A549 (cell line): ENCODE data around the gene ATXN7. TPM values are rescaled to one million over a fixed set of nuclear protein-coding genes. Genes with fewer than 3 reads are reported as not detected.

ENCODE experiments used
- ATAC-seq, 2 experiments: fragments of 200-7000 bp in 1 of 2; fragments of >200 bp in 1 of 2; cut with Nextera tagmentation in 1 of 2; cut with Tn5 transposase in 1 of 2; 3 replicates each; pipeline versions ENCODE4 v1.8.0 to v1.9.1; 2018 to 2020; ENCODE audit warnings: mild to moderate bottlenecking in 1 of 2, moderate library complexity in 1 of 2
- CTCF ChIA-PET: fragments of 300-600 bp; sonication (Branson Sonifier 250); formaldehyde crosslinking; extraction: SDS; loops from one replicate; lab custom pipeline; 2021; ENCODE audit warnings: antibody characterized with exemption, inconsistent platforms; lab: Yijun Ruan, JAX
- POLR2A ChIA-PET: fragments of 350-600 bp; formaldehyde crosslinking; extraction: SDS; loops from one replicate; lab custom pipeline; 2021; ENCODE audit warnings: antibody characterized with exemption, inconsistent platforms; lab: Yijun Ruan, JAX
- DNase-seq, 2 experiments: peaks; one replicate each; pipeline versions ENCODE4 v3.0.0 to v3.0.0-alpha.2; 2011 to 2016; ENCODE audit warnings: low read depth in 1 of 2, low spot score in 1 of 2
- FAIRE-seq: peaks from 2 replicates; lab custom pipeline; 2011; peaks lifted over from hg19 to GRCh38; lab: Jason Lieb, UNC
- H3K27ac ChIP-seq, 2 experiments: fragments of >200 bp; sonication (Bioruptor Twin); formaldehyde crosslinking; 3 replicates each; pipeline ENCODE4 v1.5.1; 2016 to 2017
- H3K4me1 ChIP-seq: fragments of >200 bp; sonication (Bioruptor Twin); formaldehyde crosslinking; 3 replicates; pipeline ENCODE4 v1.6.1; 2016
- H3K4me2 ChIP-seq: fragments of >200 bp; sonication (Bioruptor Twin); formaldehyde crosslinking; 3 replicates; pipeline ENCODE4 v1.6.1; 2016
- H3K4me3 ChIP-seq: fragments of >200 bp; sonication (Bioruptor Twin); formaldehyde crosslinking; 3 replicates; pipeline ENCODE4 v1.5.1; 2016
- H3K9me3 ChIP-seq: fragments of >200 bp; sonication (Bioruptor Twin); formaldehyde crosslinking; 3 replicates; pipeline ENCODE4 v1.6.1; 2016
- ATOH8 ChIP-seq: fragments of 250-450 bp; sonication (Bioruptor Pico); IDR thresholded peaks from 2 replicates; pipeline ENCODE4 v1.5.0; 2020; ENCODE audit warnings: low read depth, mild to moderate bottlenecking, moderate library complexity
- BCL3 ChIP-seq: fragments of >200 bp; sonication (Bioruptor Twin); formaldehyde crosslinking; IDR thresholded peaks from 3 replicates; pipeline ENCODE4 v1.6.1; 2016
- CEBPB ChIP-seq, 2 experiments: fragments of >200 bp in 1 of 2; sonication (Bioruptor Twin) in 1 of 2; formaldehyde crosslinking in 1 of 2; IDR thresholded peaks; 2 replicates each; pipeline ENCODE4 v1.6.1; 2012 to 2016
- CHD2 ChIP-seq: fragments of 150-350 bp; IDR thresholded peaks from 2 replicates; pipeline ENCODE4 v1.6.1; 2014; ENCODE audit warnings: low read length; ENCODE audit not compliant: partially characterized antibody
- CTCF ChIP-seq: fragments of >200 bp; sonication (Bioruptor Twin); formaldehyde crosslinking; IDR thresholded peaks from 3 replicates; pipeline ENCODE4 v1.5.1; 2016
- FOSL2 ChIP-seq, 2 experiments: fragments of 450-650 bp in 1 of 2; fragments of >200 bp in 1 of 2; sonication (Bioruptor Twin) in 1 of 2; formaldehyde crosslinking; IDR thresholded peaks; 2 replicates each; pipeline versions ENCODE4 v1.5.0 to v1.6.1; 2016 to 2020; ENCODE audit warnings: mild to moderate bottlenecking in 1 of 2, moderate library complexity in 1 of 2
- FOXS1 ChIP-seq: fragments of 250-450 bp; sonication (Bioruptor Pico); IDR thresholded peaks from 2 replicates; pipeline ENCODE4 v1.5.0; 2020; ENCODE audit warnings: mild to moderate bottlenecking, moderate library complexity
- HES2 ChIP-seq: fragments of >200 bp; sonication (Bioruptor Twin); formaldehyde crosslinking; IDR thresholded peaks from 2 replicates; pipeline ENCODE4 v1.6.1; 2016
- JUN ChIP-seq, 2 experiments: fragments of >200 bp; sonication (Bioruptor Twin); formaldehyde crosslinking; IDR thresholded peaks; 2 replicates in 1 of 2; 3 replicates in 1 of 2; pipeline ENCODE4 v1.6.1; 2016 to 2017
- MAX ChIP-seq: IDR thresholded peaks from 2 replicates; pipeline ENCODE4 v1.6.1; 2012
- MYC ChIP-seq: IDR thresholded peaks from 2 replicates; pipeline ENCODE4 v1.6.1; 2012; ENCODE audit warnings: mild to moderate bottlenecking, inconsistent platforms, low read length, improper control_type of control experiment, borderline replicate concordance
- PHF8 ChIP-seq: fragments of 200-600 bp; sonication (generic); IDR thresholded peaks from 2 replicates; pipeline ENCODE4 v1.6.1; 2016; ENCODE audit warnings: low read depth, mild to moderate bottlenecking, antibody characterized with exemption, moderate library complexity, borderline replicate concordance
- POLR2A ChIP-seq: IDR thresholded peaks from 2 replicates; pipeline ENCODE4 v1.6.1; 2012; ENCODE audit warnings: mild to moderate bottlenecking, low read length
- RFX5 ChIP-seq: fragments of 450-650 bp; IDR thresholded peaks from 2 replicates; pipeline ENCODE4 v1.7.1; 2014; ENCODE audit warnings: antibody characterized with exemption, mild to moderate bottlenecking, moderate library complexity
- RNF2 ChIP-seq: fragments of 200-600 bp; sonication (generic); IDR thresholded peaks from 2 replicates; pipeline ENCODE4 v1.6.1; 2016; ENCODE audit warnings: low read depth, mild to moderate bottlenecking, antibody characterized with exemption, moderate library complexity, borderline replicate concordance
- TFCP2L1 ChIP-seq: fragments of 250-450 bp; sonication (Bioruptor Pico); IDR thresholded peaks from 2 replicates; pipeline ENCODE4 v1.5.0; 2021; ENCODE audit warnings: mild to moderate bottlenecking
- ZSCAN20 ChIP-seq: fragments of 250-450 bp; sonication (Bioruptor Pico); IDR thresholded peaks from 2 replicates; pipeline ENCODE4 v1.8.0; 2022; ENCODE audit warnings: mild to moderate bottlenecking, moderate library complexity
- WGBS: methylation state at CpG from one replicate; pipeline ENCODE4 v1.1.6; 2017; ENCODE audit errors: missing lambda C conversion rate; 5-methylcytosine and 5-hydroxymethylcytosine counted together
- polyA minus RNA-seq: library from RNA; depleted of rRNA, polyadenylated mRNA; stranded (reverse); fragments of >200 nt; gene quantifications from 2 replicates; pipeline ENCODE4 v1.2.3, GENCODE V29; 2011; rRNA and poly(A)+ RNA removed
- polyA plus RNA-seq, 4 experiments: library from polyadenylated mRNA; depleted of rRNA in 3 of 4; stranded (reverse); fragments of >200 nt; fragmentation: RNase III in 1 of 4; extraction: RNeasy Plus Mini Kit Qiagen cat#74134 plus additional on column Dnase treatment in 1 of 4; gene quantifications; 2 replicates in 3 of 4; 3 replicates in 1 of 4; pipeline ENCODE4 v1.2.3, GENCODE V29; 2011 to 2017

ATXN7 gene
- 7.3 and 16.4 TPM in 2 replicates for polyA plus RNA-seq (2011; rRNA removed)
- 5.0 and 6.4 TPM in 2 replicates for polyA plus RNA-seq (2012; cell fraction: cytosol; rRNA removed)
- 13.0 and 13.8 TPM in 2 replicates for polyA plus RNA-seq (2012; cell fraction: nucleus; rRNA removed)
- 4.9 to 5.7 TPM (median 5.4 TPM) in 3 replicates for polyA plus RNA-seq (2017; fragmentation: RNase III; extraction: RNeasy Plus Mini Kit Qiagen cat#74134 plus additional on column Dnase treatment)
- 51.9 and 55.0 TPM in 2 replicates for polyA minus RNA-seq

- peak within 1 kb of the TSS; percentile 94 for H3K4me2 ChIP-seq
- peak within 1 kb of the TSS; percentile 99 for H3K4me3 ChIP-seq
- FAIRE-seq (no peak), ATAC-seq (peak; percentile 83 to 93), DNase-seq (peak; percentile 25 to 47)
- H3K9me3 ChIP-seq = no peaks in the 10 kb centered on the region
- ChIA-PET POLR2A (interaction anchor here (0.7 kb wide), 1 partner anchor 230 kb away, joined by 3 read pairs; no protein-coding TSS in a partner anchor), CTCF (no interaction called here)
- TF ChIP-seq JUN (IDR thresholded peaks at IDR 0.05) (peak in 1 of 2 experiments; percentile 27; a peak in 1 of 5 replicates), BCL3 (0 out of 3 replicates have a peak, but pooled peaks have one; percentile 31), POLR2A (0 out of 2 replicates have a peak, but pooled peaks have one; percentile 11), RFX5 (no peak), ATOH8 (CRISPR knock-in tag) (no peak), MYC (0 out of 2 replicates have a peak, but pooled peaks have one; percentile 29), MAX (peak; percentile 51; the same call in 1 of the 2 replicates), PHF8 (peak; percentile 71)
- peaks cover 12% of the 10 kb centered on the region; the same call in 1 of the 3 replicates for H3K4me1 ChIP-seq
- 1% methylated on average over 7 of the region's 98 CpGs for WGBS
- H3K27ac ChIP-seq = peak within 1 kb of the TSS; percentile 100
Measured at GRCh38 chr3:63863150-63864007, at the start of gene ATXN7, which contains the start of gene THOC7. Gene ATXN7, plus strand, starts transcription at chr3:63863867. Its CDS starts 48,732 bp downstream, at chr3:63912599. Gene THOC7, minus strand, starts transcription at chr3:63863805. Its CDS starts 15 bp downstream, at chr3:63863790.

- no peak overlapping the region for H3K27ac ChIP-seq
- FAIRE-seq (no peak), ATAC-seq (no peak)
- H3K9me3 ChIP-seq = no peaks in the 10 kb centered on the region
- WGBS = 95% methylated on average over 3 of the region's 3 CpGs
- no peak for TF ChIP-seq PHF8
- TF ChIP-seq, all 56 proteins: peak for 0
- DNase-seq = no peak
- CTCF ChIA-PET = interaction anchor here (1.1 to 2.1 kb wide), 2 partner anchors 462 to 464 kb away, joined by 3 to 10 read pairs; no protein-coding TSS in a partner anchor
- H3K4me2 ChIP-seq = no peak overlapping the region
- no peak overlapping the region for H3K4me3 ChIP-seq
- POLR2A ChIA-PET = no interaction called here
- H3K4me1 ChIP-seq = no peaks in the 10 kb centered on the region
Measured at GRCh38 chr3:63814237-63814636, 49.4 kb upstream of the ATXN7 start.

GRCh38 chr3:63817225-63817624 is 46.4 kb upstream of the ATXN7 start:
- ChIA-PET CTCF (interaction anchor here (1.6 to 9.2 kb wide), 5 partner anchors 9 to 467 kb away, joined by 3 to 115 read pairs (median 12); no protein-coding TSS in a partner anchor), POLR2A (no interaction called here)
- no peak overlapping the region for H3K27ac ChIP-seq
- no peaks in the 10 kb centered on the region for H3K4me1 ChIP-seq
- 85% methylated on average over 5 of the region's 5 CpGs for WGBS
- no peak for ATAC-seq
- H3K4me2 ChIP-seq = no peak overlapping the region
- no peak overlapping the region for H3K4me3 ChIP-seq
- TF ChIP-seq CHD2 (no peak), ATOH8 (CRISPR knock-in tag) (no peak), CEBPB (IDR thresholded peaks at IDR 0.05) (no peak), ZSCAN20 (CRISPR knock-in tag) (no peak), RNF2 (no peak), HES2 (no peak), RFX5 (no peak), PHF8 (no peak), TFCP2L1 (CRISPR knock-in tag) (no peak), FOSL2 (IDR thresholded peaks at IDR 0.05) (no peak), FOSL2 (CRISPR knock-in tag; IDR thresholded peaks at IDR 0.05) (no peak), BCL3 (no peak), CTCF (no peak), FOXS1 (no peak)
- no peaks in the 10 kb centered on the region for H3K9me3 ChIP-seq
- DNase-seq = no peak
- FAIRE-seq = no peak
